NCI-H2196 (cell line): ENCODE results near the gene WDR72.

Experiments
- DNase-seq: peaks from one replicate; lab custom pipeline; 2025; ENCODE audit not compliant: unreplicated experiment; lab: John Stamatoyannopoulos, UW

WDR72 gene

DNA sequence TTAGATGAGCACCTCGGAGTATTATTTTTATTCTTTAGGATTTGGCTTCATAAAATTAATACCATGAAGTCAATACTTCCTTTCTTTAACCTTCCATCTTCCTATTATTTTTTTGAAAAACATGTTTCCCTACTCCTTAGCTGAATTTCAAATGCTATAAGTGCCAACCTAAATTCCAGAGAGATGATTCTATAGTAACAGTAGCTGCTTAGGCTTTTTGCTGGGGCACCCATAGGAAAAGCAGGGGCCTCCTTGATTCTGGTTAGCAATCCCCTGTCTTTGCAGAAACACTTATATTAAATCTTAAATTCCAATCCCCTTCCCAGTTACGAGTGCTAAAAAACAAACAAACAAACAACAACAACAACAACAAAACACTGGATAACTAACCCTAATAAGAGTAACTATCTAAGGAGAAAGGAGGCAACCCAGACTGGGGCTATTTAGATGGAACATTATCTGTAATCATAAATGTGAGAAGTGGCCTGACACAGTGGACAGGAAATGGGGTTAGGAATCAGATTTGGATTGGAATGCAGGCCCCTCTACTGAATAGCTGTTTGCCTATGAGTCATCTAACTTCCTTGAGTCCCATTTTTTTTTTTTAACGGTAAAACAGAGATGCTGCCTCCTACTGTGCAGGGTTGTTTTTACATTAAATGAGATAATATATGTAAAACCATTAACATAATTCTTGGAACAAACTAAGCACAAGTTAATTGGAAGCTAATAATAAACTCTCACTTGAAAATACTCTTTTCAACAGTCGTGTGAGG is 148.1 kb downstream of the WDR72 start:
- DNase-seq = no peak

DNA sequence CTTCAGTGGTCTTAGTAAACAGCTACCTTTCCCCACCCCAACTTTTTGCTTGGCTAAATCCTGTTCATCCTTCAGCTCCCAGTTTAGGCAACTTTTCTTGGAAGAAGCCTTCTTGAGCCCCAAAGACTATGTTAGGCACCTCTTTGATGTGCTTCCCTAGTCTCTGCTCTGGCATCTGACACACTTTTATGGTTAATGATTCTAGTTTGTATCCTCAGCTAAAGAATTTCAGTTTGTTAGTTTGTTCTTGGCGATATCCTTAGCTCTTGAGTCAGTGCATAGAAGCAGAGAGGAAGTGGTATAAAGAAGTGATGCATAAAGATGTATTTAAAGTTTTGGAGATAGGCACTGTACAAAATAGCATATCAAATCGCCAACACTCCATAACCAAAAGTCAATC is 168.4 kb downstream of the WDR72 start:
- DNase-seq = no peak

GRCh38 chr15:53590380-53590779 is 169.1 kb downstream of the WDR72 start:
- DNase-seq = no peak

DNA sequence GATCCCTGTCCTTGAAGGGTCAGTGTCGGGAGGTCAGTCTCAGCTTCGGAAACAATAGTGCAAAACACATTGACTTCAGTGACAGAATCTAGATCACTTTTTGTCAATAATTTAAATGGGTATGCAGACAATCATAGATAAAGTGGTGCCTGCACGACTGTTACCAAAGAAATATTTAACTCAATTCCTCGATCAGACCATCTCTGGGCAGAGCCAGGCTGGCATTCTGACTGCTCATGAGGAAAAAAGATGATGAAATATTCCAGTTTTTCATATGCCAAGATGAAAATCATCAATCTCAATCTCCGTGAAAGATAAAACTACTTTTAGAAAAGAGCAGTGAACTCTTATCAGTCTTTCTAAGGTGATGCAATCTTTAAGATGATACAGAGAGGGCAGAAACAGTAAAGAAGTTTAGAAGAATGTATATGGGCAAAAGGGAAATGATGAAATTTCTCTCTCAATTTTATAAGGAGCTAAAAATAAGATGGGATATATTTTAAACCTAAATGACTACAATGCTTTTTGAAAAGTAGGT is 169.9 kb downstream of the WDR72 start:
- no peak for DNase-seq

- DNase-seq = no peak
These were observed 170.7 kb downstream of the WDR72 start for GRCh38 chr15:53588773-53589172.

GRCh38 chr15:53586799-53587198 is 172.7 kb downstream of the WDR72 start:
- no peak for DNase-seq

DNA sequence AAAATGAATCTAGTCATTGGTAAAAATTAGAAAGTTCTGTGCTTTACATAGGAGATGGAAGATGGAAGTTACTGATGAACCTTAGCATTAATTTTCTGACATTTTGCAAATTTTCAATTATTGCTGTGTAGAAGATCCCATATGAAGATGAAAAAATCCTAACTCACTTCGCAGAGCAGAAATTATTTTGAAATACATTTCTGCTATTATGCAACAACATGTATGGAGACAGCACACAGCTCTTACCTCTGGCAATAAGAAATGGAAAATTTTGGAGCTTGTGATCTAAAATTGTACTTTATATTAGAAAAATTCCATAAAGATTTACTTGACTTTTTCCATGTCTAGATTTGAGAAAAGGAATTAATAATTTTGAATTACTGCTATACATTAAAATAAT is 177.9 kb downstream of the WDR72 start:
- no peak for DNase-seq

DNA sequence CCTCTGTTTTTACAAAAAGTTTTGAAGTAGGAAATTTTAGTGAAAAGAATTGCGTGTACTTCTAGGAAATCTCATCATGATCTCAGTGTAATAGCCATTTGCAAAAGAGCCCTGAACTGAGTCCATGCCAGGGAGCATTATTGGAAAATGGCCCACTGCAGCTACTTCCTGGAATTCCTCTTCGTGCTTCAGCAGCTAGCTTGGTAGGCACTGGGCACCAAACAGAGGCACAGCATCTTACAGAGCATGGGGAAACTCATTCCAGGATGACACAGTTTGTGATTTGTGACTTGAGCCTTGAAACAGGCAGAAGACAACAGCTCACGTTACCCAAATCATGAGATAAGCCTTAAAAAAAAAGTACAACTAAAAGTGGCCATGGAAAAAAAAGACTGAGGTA is 179.1 kb downstream of the WDR72 start:
- DNase-seq = no peak

DNA sequence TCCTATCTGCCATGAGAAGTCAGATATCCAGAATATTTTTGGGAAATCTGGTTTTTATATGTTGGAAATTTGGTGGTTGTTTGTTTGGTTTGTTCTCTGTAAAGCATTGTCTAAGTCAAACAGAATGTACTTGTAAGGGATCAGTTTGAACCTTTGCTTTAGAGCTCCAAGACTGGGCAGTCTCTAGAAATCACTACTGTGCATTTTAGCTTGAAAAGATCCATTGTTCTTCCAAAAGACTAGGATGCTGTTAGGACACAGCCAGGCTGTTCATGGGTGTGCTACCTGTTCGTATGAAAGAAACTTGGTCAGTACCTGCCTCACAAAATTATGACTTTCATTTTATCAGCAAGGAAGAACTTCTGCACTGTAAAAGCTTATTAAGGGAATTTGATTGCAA is 182.6 kb downstream of the WDR72 start:
- no peak for DNase-seq

DNA sequence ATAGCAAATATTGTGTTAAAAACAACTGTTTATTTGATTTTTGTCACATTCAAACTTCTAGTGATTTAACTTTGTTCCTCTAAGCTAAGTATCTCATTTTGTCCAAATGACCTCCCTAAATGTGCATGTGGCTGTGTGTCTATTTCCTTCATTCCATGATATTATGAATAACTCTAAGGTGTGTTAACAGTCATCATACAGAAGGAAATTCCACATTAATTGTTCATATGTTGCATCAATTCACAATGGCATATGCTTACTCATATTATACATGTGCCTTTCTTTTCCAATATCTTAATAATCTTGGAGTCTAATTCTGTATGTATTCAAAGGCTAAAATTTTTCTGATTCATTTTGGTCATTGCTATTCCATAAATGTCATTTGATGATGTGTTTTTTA is 186.4 kb downstream of the WDR72 start:
- no peak for DNase-seq

- DNase-seq = no peak
These were observed 189.5 kb downstream of the WDR72 start for GRCh38 chr15:53569751-53570480.

- no peak for DNase-seq
These were observed 192.6 kb downstream of the WDR72 start for GRCh38 chr15:53566912-53567311.

DNA sequence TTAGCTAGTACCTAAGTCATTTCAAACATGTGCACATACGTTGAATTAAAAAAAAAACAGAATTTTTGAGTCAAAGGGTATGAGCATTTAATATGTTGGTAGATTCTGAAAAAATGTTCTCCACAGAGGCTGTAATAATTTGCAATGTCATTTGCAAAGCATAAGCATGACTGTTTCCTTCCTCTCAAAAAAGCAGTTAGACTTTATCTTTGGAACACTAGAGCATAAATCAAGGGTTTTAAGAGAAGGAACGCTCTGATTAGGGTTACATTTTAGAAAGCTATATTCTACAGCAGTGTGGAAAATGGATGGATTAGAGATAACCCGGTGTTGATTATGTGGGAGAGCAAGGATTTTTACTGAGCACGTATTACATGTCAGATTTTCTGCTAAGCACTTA is 193.7 kb downstream of the WDR72 start:
- no peak for DNase-seq

DNA sequence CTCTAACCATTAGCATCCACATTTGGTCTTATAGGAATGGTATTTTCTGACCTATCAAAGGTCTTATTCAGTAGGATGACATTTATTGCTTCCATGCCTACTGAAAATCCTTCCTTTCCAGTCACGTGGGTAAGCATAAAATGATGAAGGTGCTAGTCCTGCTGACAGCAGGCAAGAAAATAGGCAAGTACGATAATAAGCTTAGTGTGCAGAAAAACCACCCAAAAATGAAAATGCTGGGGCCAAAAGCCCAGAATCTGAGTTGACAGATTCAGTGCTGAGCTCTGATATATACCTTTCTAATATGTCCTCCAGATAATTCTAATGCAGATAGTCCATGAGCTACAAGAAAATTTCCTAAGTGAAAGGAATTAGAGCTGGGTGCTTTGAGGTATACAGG is 194.8 kb downstream of the WDR72 start:
- no peak for DNase-seq

DNA sequence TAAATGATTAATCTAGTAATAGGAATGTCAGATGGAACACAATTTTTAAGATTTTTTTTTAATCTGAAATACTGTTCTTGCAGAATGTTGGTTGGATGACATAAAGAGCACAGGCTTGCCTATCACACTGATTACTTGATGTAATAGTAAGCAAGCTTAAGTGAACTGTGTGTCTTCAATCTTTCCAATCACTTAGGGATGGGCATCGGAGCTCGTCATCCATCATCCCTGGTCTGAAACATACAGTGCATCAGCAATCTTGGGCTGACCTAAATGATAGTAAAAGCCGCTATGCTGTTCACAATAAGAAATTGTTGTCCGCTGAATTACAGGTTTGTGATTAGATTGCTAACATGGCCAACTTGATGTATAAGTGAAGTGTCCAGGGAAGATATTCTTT is 195.8 kb downstream of the WDR72 start:
- DNase-seq = no peak

- no peak for DNase-seq
These were observed 199.8 kb downstream of the WDR72 start for GRCh38 chr15:53559364-53560277.

GRCh38 chr15:53558384-53558783 is 201.1 kb downstream of the WDR72 start:
- no peak for DNase-seq

DNA sequence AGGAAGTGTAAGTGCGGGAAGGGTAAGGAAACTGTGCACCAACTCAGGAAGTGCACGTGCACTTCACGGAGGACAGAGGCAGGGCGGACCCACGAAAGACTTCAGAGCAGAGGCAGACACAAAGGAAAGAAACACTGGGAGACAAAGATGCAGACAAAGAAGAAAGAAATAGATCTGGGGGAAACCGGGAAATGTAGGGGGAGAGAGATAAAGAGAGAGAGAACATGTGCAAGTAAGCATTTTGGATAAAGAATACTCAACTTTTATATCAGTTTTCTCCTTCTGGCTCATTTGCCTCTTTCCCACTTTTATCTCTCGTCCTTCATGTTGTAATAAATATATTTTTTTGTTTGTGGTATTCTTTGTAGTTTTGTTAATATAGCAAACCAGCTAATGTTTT is 204.2 kb downstream of the WDR72 start:
- DNase-seq = no peak

GRCh38 chr15:53549697-53550305 is 209.7 kb downstream of the WDR72 start:
- no peak for DNase-seq

- DNase-seq = no peak
These were observed 211.2 kb downstream of the WDR72 start for GRCh38 chr15:53548236-53548635.
